ENCODE measurements around the gene C6orf136. TPM values are rescaled to one million over a fixed set of nuclear protein-coding genes. Genes with fewer than 3 reads are reported as not detected.

C6orf136 gene
- total RNA-seq, 1 donor from 2014 or later, result 22.2 TPM

DNA sequence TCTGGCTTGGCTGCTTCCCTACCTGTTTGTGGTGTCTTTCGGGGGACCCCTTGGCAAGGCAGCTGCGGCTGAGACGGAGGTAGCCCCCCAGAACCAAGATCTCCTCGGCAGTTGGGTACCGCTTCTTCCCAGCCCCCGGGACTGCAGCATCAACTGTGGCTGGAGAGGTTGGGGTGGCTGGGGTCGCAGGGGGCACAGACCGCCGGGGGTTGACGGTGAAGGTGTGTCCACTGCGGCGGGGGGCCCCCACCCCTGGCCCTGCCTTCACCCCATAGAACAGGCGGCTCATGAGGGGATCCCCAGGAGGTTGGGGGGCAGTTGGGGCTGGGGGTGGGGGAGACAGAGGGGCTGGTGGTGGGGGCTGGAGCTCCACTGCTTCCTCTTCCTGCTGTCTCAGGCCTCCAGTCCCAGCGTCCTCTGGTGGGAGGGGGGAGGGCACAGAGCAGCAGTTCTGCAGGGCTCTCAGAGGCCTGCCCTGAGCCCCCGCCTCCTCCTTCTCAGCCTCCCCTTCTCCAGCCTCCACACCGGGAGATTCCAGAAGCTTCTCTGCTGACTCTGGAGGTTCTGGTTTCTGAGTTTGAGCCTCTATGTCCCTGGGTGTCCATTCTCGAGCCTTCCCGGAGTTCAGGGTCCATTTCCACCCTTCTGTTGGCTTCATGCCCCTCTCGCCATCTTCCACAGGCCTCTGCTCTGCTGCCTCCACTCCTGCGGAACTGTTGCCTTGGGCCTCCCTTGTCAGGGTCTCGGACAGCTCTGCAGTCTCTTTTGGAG lies 37.6 kb downstream of the C6orf136 start:
- intact Hi-C loops (cut with micrococcal nuclease), result loop anchor here (5.0 kb wide), 1 partner anchor 128 kb away; no protein-coding TSS in a partner anchor

DNA sequence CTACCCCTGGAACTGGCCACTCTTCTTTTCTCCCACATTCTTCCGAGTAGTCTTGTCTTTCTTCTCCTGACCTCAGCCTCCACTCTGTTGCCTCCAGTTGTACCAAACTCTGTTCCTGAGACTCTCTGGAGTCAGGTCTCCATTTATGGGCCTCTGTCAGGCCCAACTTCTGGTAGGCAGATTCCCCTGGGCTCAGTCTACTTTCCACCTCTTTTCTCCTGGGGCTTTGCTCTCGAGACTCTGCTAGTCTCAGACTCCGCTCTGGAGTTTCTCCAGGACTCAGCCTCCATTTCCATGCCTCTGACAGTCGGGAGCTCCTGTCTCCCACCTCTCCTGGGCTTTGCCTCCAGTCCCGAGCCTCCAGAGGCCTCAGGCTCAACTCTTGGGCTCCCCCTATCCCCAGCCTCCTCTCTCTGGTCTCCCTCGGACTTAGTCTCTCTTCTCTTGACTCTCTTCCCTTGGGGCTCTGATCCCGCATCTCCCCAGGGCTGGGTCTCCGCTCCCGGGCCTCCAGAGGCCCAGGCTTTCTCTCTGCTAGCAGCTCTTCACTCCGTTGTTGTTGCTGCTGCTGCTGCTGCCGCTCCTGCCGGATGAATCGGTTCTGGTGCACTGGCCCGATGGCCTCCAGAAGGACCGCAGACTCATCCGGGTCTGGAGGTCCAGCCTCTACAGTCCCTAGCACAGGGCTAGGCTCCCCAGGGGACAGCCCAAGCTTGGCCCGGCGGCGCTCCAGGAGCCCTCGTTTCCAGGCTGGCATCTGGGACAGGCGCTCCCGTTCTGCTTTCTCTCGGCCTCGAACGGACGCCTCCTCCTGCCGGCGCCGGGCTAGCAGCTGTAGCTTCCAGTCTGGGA lies 38.5 kb downstream of the C6orf136 start:
- intact Hi-C loops (cut with micrococcal nuclease), result loop anchor here (1.0 kb wide), 2 partner anchors 38 to 68 kb away; partner anchors contain the start of genes C6orf136, MRPS18B and PPP1R10

- intact Hi-C loops (cut with micrococcal nuclease), result loop anchor here (1.0 kb wide), 2 partner anchors 39 to 69 kb away; partner anchors contain the start of genes C6orf136, MRPS18B and PPP1R10
These were observed 39.3 kb downstream of the C6orf136 start, which contains the start of gene PPP1R18 for GRCh38 chr6:30686009-30686907. PPP1R18 (minus strand) TSS chr6:30686645; CDS start chr6:30686018, 627 bp downstream.

DNA sequence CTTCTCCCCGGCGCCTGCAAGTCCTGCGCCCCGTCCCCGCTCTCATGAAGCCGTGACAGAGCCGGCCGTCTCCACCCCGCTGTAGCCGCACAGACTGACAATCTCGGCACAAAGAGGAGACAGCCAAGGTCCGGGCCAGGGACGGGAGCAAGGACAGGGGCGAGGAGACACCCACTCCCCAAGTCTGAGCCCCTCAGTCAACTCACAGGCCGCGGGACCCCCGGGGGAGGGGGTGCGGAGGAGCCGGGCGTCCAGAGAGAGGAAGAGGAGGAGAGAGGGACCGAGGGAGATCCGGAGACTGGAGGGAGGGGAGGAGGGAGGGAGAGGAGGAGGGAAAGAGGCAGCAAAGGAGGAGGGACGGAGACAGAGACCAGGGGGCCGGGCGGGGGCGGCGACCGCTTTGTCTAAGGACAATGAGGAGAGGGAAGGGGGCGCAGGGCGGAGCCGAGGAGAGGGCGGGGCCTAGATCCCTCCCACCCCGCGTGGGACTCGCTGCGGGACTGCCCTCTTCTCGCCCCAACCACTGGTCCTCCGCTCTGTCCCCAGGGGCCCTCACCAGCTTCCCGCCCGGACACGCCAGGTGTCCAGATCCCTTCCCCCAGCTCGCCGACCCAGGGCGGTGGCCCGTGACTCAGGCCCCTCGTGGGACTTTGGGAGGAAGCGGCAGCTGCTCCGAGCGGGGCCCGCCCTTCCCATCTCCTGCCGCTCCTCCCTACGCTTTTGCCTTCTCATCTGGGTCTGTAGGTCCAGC lies 40.1 kb downstream of the C6orf136 start:
- intact Hi-C loops (cut with micrococcal nuclease), result loop anchor here (1.0 kb wide), 4 partner anchors 8 to 70 kb away; partner anchors contain the start of genes C6orf136, MDC1, MRPS18B and PPP1R10

GRCh38 chr6:30687659-30688431 lies 40.9 kb downstream of the C6orf136 start:
- intact Hi-C loops (cut with micrococcal nuclease), result loop anchor here (1.0 kb wide), 2 partner anchors 9 to 29 kb away; partner anchors contain the start of gene MDC1

DNA sequence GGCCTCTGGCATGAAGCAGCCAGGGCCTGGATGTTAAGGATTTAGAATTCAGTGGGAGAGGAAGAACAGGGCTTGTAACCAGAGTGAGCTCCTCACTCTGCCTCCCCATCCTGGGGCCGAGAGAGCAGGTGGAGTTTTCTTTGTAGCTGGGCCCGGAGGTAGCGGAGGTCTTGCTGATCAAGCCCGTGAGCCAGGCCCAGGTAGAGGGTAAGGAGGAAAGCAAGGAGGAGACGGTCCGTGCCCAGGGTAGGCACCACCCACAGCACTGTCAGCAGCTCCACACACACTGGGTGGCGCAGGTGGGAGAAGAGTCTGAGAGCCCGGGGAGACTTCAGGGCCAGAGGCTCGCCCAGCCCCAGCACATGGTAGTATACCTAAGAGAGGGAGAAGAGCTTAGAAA lies 41.6 kb downstream of the C6orf136 start:
- intact Hi-C loops (cut with micrococcal nuclease), result no loop called here

DNA sequence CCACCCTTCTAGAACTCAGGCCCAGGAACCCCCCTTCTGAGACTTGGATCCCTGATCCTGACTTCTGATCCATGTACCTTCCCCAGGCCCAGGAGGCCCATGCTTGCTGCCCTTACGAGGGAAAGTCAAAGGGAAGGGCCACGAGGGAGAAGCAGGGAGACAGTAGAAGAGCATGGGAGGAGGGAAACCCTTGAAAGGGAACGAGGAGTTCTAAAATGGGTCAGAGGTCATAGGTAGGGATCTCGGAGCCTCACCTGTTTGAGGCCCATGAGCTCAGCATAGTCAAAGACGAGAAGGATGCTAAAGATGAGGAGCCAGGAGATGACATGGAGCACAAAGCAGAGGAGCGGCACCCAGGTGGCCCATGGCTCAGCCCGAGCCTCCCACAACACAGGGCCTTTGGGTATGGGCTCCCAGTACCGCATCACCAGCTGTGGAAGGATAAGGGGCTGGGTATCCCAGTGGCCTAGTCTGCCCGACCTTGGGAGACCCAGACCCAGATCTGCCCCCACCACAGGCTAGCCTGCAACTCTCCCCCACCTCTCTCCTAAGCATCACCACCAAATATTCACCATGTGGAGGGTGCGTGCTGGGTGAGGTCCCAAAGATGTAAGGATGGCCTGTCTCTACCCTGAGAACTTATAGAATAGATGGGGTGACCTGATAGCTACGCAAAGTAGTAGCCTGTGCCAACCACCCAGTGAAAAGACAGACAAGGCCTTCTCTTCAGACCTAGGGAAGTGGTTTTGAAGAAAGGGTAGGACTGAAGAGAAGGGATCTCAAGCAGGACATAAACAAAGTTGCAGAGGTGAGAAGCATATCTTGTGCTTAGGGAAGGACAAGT lies 42.3 kb downstream of the C6orf136 start:
- intact Hi-C loops (cut with micrococcal nuclease), result no loop called here

- intact Hi-C loops (cut with micrococcal nuclease), result loop anchor here (1.0 kb wide), 1 partner anchor 8 kb away; no protein-coding TSS in a partner anchor
These were observed 43.1 kb downstream of the C6orf136 start for GRCh38 chr6:30689985-30690384.

DNA sequence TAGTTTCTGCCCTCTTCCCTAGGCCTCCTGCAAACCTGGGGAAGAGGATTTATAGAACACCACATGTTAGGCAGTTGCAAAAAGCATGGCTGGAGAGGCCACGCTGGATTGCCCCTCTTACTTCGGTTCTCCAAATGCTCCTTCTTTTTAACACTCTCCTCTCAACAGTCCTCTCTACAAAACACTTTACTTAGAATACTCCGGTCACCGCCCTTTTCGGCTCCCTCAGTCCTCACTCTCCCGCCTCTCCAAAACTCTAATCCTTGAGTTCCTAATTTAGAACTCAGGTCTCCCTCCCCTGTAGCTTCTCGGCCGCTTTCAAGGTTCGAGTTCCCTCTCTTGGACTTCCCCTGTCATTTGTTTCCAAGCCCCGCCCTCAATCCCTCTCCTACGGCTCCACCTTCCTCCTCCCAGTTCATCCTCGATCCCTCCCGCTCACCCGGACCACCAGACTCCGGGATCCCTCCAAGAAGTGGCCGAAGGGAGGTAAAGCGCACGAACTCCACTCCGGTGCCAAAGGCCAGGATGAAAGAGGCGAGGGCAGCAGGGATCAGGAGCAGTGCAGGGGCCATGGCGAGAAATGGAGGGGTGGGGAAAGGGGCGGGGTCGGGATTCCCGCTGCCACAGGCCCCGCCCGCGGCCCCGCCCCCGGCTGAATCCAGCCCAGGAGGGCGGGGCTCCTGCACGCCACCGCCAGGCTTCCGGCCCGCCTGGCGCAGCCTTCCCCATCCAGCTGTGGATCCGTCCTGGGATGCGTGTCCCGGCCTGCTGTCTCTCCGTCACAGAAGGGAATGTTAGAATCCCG lies 43.7 kb downstream of the C6orf136 start, which contains the start of gene NRM:
TSS of gene NRM (minus strand) at position 582 of the 805 bp plus-strand sequence. CDS start at position 572, 10 bp downstream.
- intact Hi-C loops (cut with micrococcal nuclease), result loop anchor here (1.0 kb wide), 1 partner anchor 8 kb away; no protein-coding TSS in a partner anchor

GRCh38 chr6:30691208-30691847 lies 44.4 kb downstream of the C6orf136 start:
- intact Hi-C loops (cut with micrococcal nuclease), result no loop called here

- intact Hi-C loops (cut with micrococcal nuclease), result no loop called here
These were observed 49.5 kb downstream of the C6orf136 start for GRCh38 chr6:30696432-30696831.

GRCh38 chr6:30700340-30700739 lies 53.4 kb downstream of the C6orf136 start:
- intact Hi-C loops (cut with micrococcal nuclease), result no loop called here

Measured in T-helper 1 cell treated with Interleukin-12 subunit alpha and Interleukin-12 subunit beta and Interleukin-4 antibody, amounts not matched to agents 30 ng/mL and 1 ng/mL, for 36 hours (primary cell).